Body of pancreas (tissue), 4 donors: ENCODE data around the gene CHCHD6. TPM values are rescaled to one million over a fixed set of nuclear protein-coding genes. Genes with fewer than 3 reads are reported as not detected.

Source experiments
- ATAC-seq: fragments of 150-250 bp; one replicate; pipeline ENCODE4 v1.9.1; 2016
- DNase-seq, 4 donors: peaks; one replicate each; pipeline ENCODE4 v3.0.0-alpha.2; 2019
- H3K27ac ChIP-seq, 4 donors: fragments of 200-600 bp; sonication (generic); 1 replicate in 3 of 4; 2 replicates in 1 of 4; pipeline versions ENCODE4 v1.5.1 to v1.6.1; 2016 to 2019; ENCODE audit warnings: mild to moderate bottlenecking in 1 of 4, mixed read lengths in 1 of 4, moderate library complexity in 1 of 4
- H3K27me3 ChIP-seq, 2 donors: fragments of 200-600 bp; sonication (generic); one replicate each; pipeline ENCODE4 v1.6.0; 2016; ENCODE audit warnings: mild to moderate bottlenecking in 1 of 2
- H3K36me3 ChIP-seq, 2 donors: fragments of 200-600 bp; sonication (generic); replicated peaks in 1 of 2; 2 replicates each; pipeline ENCODE4 v1.5.1; 2016; ENCODE audit warnings: low read depth in 2 of 2; ENCODE audit not compliant: insufficient read depth in 1 of 2
- H3K4me1 ChIP-seq: fragments of 200-600 bp; sonication (generic); one replicate; pipeline ENCODE4 v1.6.0; 2016
- H3K4me3 ChIP-seq, 2 donors: fragments of 200-600 bp; sonication (generic); 1 replicate in 1 of 2; 2 replicates in 1 of 2; pipeline ENCODE4 v1.5.1; 2016 to 2019
- H3K9me3 ChIP-seq, 3 donors: fragments of 200-600 bp; sonication (generic); 1 replicate in 2 of 3; 2 replicates in 1 of 3; pipeline ENCODE4 v1.5.1; 2016
- CTCF ChIP-seq, 7 experiments: fragments of 450-650 bp in 4 of 7; fragments of 200-600 bp in 3 of 7; sonication (generic) in 3 of 7; IDR thresholded peaks; one replicate each; pipeline ENCODE4 v1.5.1; 2016 to 2019; ENCODE audit warnings: antibody characterized with exemption in 7 of 7
- POLR2A ChIP-seq, 3 donors: fragments of 450-650 bp; IDR thresholded peaks; one replicate each; pipeline ENCODE4 v1.6.1; 2016; ENCODE audit warnings: antibody characterized with exemption in 3 of 3, mild to moderate bottlenecking in 2 of 3
- WGBS, 2 donors: methylation state at CpG; one replicate each; pipeline ENCODE4 v1.1.5; 2017; 5-methylcytosine and 5-hydroxymethylcytosine counted together
- intact Hi-C: fragments of 100-400 bp; cut with DNase I; formaldehyde crosslinking; loops from one replicate; pipeline ENCODE4 v1.15.1; 2023
- total RNA-seq, 2 donors: library from RNA; depleted of rRNA; stranded (reverse); fragments of >200 nt; gene quantifications; one replicate each; pipeline ENCODE4 v1.1.0, GENCODE V29; 2016

Gene CHCHD6
- total RNA-seq, 2 donors from 2014 or later: 0.66 to 10.9 TPM

GRCh38 chr3:126684218-126684751, 19.8 kb upstream of the CHCHD6 start:
- no peaks in the 10 kb centered on the region for H3K9me3 ChIP-seq
- no peaks in the 10 kb centered on the region for H3K36me3 ChIP-seq
- DNase-seq: no peak
- no peaks in the 10 kb centered on the region for H3K27me3 ChIP-seq
- TF ChIP-seq CTCF (IDR thresholded peaks at IDR 0.05) (no peak), POLR2A (IDR thresholded peaks at IDR 0.05) (no peak)
- intact Hi-C loops: loop anchor here (10.0 kb wide), 1 partner anchor 861 kb away; no protein-coding TSS in a partner anchor
- no peaks in the 10 kb centered on the region for H3K4me1 ChIP-seq
- 63 to 74% methylated on average over 6 to 7 of the region's 7 CpGs for WGBS, 2 donors
- no peak overlapping the region for H3K27ac ChIP-seq
- no peak for ATAC-seq
- H3K4me3 ChIP-seq: no peak overlapping the region

GRCh38 chr3:126685021-126685420, 19.0 kb upstream of the CHCHD6 start:
- intact Hi-C loops: loop anchor here (10.0 kb wide), 1 partner anchor 860 kb away; no protein-coding TSS in a partner anchor
- no peak overlapping the region for H3K27ac ChIP-seq
- TF ChIP-seq POLR2A (IDR thresholded peaks at IDR 0.05) (no peak), CTCF (IDR thresholded peaks at IDR 0.05) (no peak)
- no peaks in the 10 kb centered on the region for H3K9me3 ChIP-seq
- no peak overlapping the region for H3K4me3 ChIP-seq
- no peaks in the 10 kb centered on the region for H3K4me1 ChIP-seq
- ATAC-seq: no peak
- WGBS, 2 donors: 73 to 80% methylated on average over 2 to 3 of the region's 3 CpGs
- H3K36me3 ChIP-seq: no peaks in the 10 kb centered on the region
- DNase-seq: no peak
- no peaks in the 10 kb centered on the region for H3K27me3 ChIP-seq

- intact Hi-C loops: loop anchor here (10.0 kb wide), 1 partner anchor 859 kb away; no protein-coding TSS in a partner anchor
- 61 to 66% methylated on average over 2 of the region's 2 CpGs for WGBS, 2 donors
- DNase-seq (no peak), ATAC-seq (no peak)
- Histone ChIP-seq H3K4me3 (no peak overlapping the region), H3K27ac (no peak overlapping the region), H3K9me3 (no peaks in the 10 kb centered on the region), H3K27me3 (no peaks in the 10 kb centered on the region), H3K36me3 (no peaks in the 10 kb centered on the region), H3K4me1 (no peaks in the 10 kb centered on the region)
- TF ChIP-seq POLR2A (IDR thresholded peaks at IDR 0.05) (no peak), CTCF (IDR thresholded peaks at IDR 0.05) (no peak)
Observed at GRCh38 chr3:126685493-126685892, 18.5 kb upstream of the CHCHD6 start.

- 72 to 77% methylated on average over 4 of the region's 4 CpGs for WGBS, 2 donors
- no peak for TF ChIP-seq CTCF (IDR thresholded peaks at IDR 0.05)
- no peak for TF ChIP-seq POLR2A (IDR thresholded peaks at IDR 0.05)
- ATAC-seq (no peak), DNase-seq (no peak)
- no peaks in the 10 kb centered on the region for H3K9me3 ChIP-seq
- H3K4me1 ChIP-seq: no peaks in the 10 kb centered on the region
- H3K27ac ChIP-seq: no peak overlapping the region
- no peaks in the 10 kb centered on the region for H3K36me3 ChIP-seq
- H3K27me3 ChIP-seq: no peaks in the 10 kb centered on the region
- intact Hi-C loops: no loop called here
- no peak overlapping the region for H3K4me3 ChIP-seq
Observed at GRCh38 chr3:126691765-126692164, 12.3 kb upstream of the CHCHD6 start.

- Histone ChIP-seq H3K4me1 (no peaks in the 10 kb centered on the region), H3K36me3 (no peaks in the 10 kb centered on the region), H3K27ac (no peak overlapping the region), H3K9me3 (no peaks in the 10 kb centered on the region), H3K4me3 (no peak overlapping the region), H3K27me3 (no peaks in the 10 kb centered on the region)
- ATAC-seq (no peak), DNase-seq (no peak)
- TF ChIP-seq POLR2A (IDR thresholded peaks at IDR 0.05) (no peak), CTCF (IDR thresholded peaks at IDR 0.05) (no peak)
- WGBS, 2 donors: 31 to 43% methylated on average over 5 of the region's 5 CpGs
- intact Hi-C loops: no loop called here
Observed at GRCh38 chr3:126692858-126693257, 11.2 kb upstream of the CHCHD6 start.
